GM18873 (cell line): Measurements from ENCODE around the gene TMPRSS13.
A peak's percentile ranks its signal among the peaks of the same experiment; 100 is the strongest.
"Not testable (repeated sequence)": the region's sequence is repeated elsewhere in the genome, so short reads cannot be mapped to it uniquely, and the experiment has no call there.

Experiments
- ATAC-seq: cut with Tn5 transposase; IDR thresholded peaks from one replicate; pipeline ENCODE4 v1.9.1; 2021; ENCODE audit warnings: mild to moderate bottlenecking, moderate library complexity, moderate number of reproducible peaks; ENCODE audit not compliant: unreplicated experiment, low FRiP score

Gene TMPRSS13

GRCh38 chr11:117950993-117951961 is 22.1 kb upstream of the TMPRSS13 start:
- no peak for ATAC-seq

GRCh38 chr11:117950301-117950700 is 21.1 kb upstream of the TMPRSS13 start:
- no peak for ATAC-seq

DNA sequence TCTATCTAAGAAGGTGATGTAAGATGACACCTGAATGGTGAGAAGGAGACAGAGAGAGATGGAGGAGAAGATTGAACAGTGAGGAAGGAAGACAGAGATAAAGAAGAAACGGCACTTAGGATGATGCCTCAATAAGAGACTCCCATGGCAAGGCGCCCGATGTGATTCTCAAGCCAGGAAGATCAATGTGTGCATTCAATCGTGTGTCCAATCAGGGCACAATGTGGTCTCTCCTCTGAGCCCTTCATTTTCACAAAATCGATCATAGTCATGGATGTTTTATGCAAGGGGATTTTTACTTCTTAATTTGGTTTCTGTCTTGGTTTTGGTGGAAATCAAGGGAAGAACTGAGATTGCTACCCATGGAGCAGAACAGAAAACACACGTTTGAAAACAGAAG is 19.9 kb upstream of the TMPRSS13 start:
- ATAC-seq = no peak

GRCh38 chr11:117948466-117948865 is 19.3 kb upstream of the TMPRSS13 start:
- not testable (repeated sequence) for ATAC-seq

DNA sequence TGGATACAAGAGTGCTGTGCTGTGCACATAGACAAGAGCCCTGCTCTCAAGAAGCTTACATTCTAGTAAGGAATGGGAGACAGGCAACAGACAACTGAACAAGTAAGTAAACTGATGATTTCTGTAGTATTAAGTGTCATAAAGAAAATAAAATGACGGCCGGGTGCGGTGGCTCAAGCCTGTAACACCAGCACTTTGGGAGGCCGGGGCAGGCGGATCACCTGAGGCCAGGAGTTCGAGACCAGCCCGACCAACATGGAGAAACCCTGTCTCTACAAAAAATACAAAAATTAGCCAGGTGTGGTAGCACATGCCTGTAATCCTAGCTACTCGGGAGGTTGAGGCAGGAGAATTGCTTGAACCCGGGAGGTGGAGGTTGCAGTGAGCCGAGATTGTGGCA is 18.5 kb upstream of the TMPRSS13 start:
- ATAC-seq = not testable (repeated sequence)

DNA sequence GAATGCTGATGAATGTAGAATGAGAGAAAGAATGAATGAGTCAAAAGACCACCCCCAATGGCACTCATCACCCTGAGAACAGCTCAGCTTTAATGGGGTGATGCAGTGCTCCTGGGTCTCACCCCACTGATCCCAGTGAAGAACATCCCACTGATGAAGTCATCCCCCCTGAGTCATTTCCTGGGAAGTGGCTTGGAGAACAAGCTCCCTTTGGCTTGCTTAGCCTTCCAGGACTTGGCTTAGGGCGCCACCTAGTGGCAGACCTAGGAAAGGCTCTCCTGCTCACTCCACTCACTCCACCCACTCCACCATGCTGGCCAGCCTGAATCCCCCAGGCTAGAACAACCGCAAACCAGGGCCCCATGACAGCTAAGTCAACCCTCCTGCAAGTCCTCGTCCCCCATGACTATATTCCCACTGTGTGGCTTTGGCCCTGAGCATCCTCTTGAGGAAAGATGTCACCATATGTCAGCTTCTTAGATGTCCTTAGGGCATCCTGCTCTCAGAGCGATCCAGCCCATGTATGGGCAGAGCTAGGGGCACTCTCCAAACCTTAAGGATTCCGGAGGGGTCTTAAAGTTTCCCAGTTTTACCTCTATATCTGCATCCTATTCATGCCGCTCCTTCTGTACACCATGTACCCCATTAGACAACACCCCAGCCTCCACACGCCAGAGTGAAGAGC is 17.8 kb upstream of the TMPRSS13 start:
- ATAC-seq = peak; percentile 55

- no peak for ATAC-seq
These were observed 17.1 kb upstream of the TMPRSS13 start for GRCh38 chr11:117946156-117946841.

- ATAC-seq = no peak
These were observed 16.0 kb upstream of the TMPRSS13 start for GRCh38 chr11:117945047-117945810.

DNA sequence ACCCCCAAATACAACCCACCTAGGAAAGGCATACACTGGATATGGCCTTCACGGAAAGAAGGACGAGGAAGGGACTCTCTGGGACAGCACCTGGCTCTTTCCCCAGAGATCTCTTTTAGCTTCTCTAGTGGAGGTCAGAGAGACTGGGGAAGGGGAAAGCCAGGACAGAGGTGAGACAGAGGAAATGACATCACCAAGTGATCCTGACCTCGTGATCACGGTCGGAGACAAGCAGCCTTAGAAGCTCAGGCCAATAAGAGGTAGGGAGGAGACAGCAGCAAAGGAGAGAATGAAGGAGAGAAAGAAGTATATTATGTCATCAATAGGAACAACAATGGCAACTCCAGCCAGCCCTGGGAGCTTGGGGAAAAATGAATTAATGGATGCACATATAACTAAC is 15.4 kb upstream of the TMPRSS13 start:
- no peak for ATAC-seq

DNA sequence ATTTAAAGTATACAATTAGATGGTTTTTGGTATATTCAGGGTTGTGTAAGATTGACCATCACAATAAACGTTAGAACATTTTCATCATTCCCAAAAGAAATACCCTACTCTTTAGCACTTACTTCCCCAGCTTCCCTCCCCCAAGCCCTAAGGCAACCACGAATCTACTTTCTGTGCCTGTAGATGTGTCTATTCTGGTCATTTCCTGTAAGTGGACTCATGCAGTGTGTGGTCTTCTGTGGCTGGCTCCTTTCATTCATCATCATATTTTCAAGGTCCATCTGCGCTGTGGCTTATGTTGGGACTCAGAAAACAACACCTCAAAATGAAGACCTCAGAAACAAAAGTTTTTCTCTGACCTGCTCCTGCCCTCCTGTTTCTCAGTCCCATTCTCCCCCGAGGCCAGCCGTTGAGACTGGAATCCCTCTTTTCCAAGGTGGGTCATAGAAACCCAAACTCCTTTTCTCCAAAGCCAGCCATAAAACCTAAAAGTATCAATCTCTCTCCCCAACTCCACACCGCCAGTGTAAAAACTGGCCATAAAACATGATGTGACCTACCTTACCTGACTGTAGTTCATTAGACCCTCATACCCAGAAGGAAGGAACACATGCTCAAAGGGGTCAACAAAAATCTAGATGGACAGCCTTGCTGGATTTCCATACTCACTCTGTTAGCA is 12.9 kb upstream of the TMPRSS13 start:
- ATAC-seq = no peak

GRCh38 chr11:117941163-117941707 is 12.0 kb upstream of the TMPRSS13 start:
- ATAC-seq = no peak

GRCh38 chr11:117940736-117941135 is 11.5 kb upstream of the TMPRSS13 start:
- ATAC-seq = no peak

- no peak for ATAC-seq
These were observed 7.8 kb upstream of the TMPRSS13 start for GRCh38 chr11:117936973-117937372.

- no peak for ATAC-seq
These were observed 5.5 kb upstream of the TMPRSS13 start for GRCh38 chr11:117934526-117935307.

DNA sequence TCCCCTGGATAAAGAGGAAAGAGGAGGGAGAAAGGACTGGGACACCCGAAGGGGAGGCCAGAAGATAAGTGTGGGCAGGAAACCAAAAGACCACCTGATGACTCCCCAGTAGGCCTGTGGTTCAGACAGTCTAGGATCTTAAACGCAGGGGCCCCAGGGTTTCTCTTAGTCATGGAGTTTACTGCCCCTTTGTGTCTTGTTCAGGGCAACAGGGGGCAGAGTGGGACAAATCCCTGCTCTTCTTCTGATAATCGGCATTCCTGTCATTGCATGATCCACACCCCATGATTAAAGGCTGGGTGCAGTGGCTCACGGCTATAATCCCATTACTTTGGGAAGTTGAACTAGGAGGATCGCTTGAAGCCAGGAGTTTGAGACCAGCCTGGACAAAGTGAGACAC is 4.7 kb upstream of the TMPRSS13 start:
- ATAC-seq = no peak

- no peak for ATAC-seq
These were observed 4.3 kb upstream of the TMPRSS13 start for GRCh38 chr11:117933475-117933874.

DNA sequence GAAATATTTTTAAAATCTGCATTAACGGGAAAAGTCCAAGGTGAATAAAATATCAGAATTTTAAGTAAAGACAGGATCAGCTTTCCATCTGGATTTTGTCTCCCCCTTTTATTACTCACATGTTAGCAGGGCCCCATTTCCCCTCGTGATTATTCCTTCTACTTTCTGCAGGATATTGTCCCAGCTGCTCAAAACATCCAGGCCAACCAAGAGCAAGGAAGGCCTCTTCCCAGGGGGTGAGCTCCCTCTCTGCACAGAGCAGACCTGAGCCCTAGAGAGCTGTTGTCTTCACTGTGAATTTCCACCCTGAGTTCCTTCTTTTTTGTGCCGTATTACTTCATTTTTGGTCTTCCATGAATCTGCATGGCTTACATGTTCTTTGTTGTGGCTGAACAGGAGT is 3.7 kb upstream of the TMPRSS13 start:
- no peak for ATAC-seq

DNA sequence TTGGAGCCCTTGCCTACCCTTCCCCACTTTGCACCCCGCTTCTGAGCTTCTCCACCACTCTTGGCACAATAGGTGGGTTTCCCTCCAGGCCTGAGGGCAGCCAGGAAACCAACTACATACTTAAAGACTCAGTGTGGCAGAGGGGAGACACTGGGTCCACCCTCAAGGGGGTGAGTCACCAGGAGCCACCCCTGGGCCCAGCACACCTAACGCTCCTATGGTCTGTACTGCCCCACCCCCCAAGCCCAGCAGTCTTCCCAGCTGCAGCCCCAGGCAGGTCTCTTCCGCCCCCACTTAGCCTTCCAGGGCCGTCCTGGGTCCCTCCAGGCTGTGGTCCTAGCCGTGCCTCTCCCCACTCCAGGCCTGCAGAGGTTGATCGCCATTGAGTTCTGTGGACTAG is 3.2 kb upstream of the TMPRSS13 start:
- ATAC-seq = no peak

- no peak for ATAC-seq
These were observed 2.8 kb upstream of the TMPRSS13 start for GRCh38 chr11:117931971-117932370.
